ENCODE data around the gene IGFBPL1.
"Not testable (repeated sequence)": the region's sequence is repeated elsewhere in the genome, so short reads cannot be mapped to it uniquely, and the experiment has no call there.

IGFBPL1 gene

DNA sequence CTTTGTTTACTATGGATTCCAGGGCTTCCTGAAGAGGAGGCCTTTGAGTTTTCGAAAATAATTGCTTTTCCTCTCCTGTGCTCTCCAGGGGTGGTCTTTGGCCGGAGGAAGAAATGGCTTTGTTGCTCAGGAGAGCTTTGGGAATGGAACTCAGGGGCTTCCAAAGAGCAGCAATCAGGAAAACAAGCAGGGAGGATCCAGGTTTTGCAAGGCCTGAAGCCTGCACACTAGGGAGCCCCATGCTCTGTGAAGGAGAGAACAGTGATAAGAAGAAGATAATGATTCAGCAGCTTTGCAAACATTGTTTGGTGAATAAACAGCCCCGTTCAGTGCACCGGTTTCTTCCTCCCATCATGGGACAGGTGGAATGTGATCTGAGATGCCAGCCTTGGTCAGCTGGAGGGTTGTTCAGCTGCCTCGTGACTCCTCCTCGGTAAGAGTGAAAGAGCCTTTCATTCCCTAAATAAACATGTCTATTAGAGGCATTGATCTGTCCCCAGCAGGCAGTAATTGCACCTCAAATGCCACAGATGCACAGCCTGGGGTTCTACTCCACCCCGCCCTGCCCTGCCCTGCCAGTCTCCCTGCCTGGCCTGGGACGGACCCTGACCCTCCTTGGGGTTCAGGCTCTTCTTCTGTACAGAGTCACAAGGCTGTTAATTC, 43.3 kb downstream of the IGFBPL1 start:
- peaks cover 0 to 13% (median 4%) of the 10 kb centered on the region in 5 experiments for H3K9me3 ChIP-seq (ENCODE audit: control extremely low read depth in 1 of 5, control insufficient read depth in 4 of 5, insufficient read depth in 2 of 5, low read depth in 1 of 5, low read length in 4 of 5)
- H3K36me3 ChIP-seq (ENCODE audit: control insufficient read depth in 4 of 4, insufficient read depth in 4 of 4, low read length in 3 of 4), result no peaks in the 10 kb centered on the region
- H3K4me1 ChIP-seq (ENCODE audit: control extremely low read depth in 1 of 4, control insufficient read depth in 4 of 4, insufficient read depth in 4 of 4, low read length in 3 of 4), result no peaks in the 10 kb centered on the region
- no peaks in the 10 kb centered on the region for H3K27me3 ChIP-seq (replicated peaks in 2 of 5; ENCODE audit: control insufficient read depth in 4 of 5, insufficient read depth in 5 of 5, low read length in 4 of 5)
- CTCF ChIA-PET, result no interaction called here
- WGBS (ENCODE audit: insufficient coverage), result 91% methylated on average over 7 of the region's 8 CpGs
- H3K4me3 ChIP-seq (ENCODE audit: control insufficient read depth in 1 of 7, extremely low read depth in 1 of 7, insufficient read depth in 4 of 7, low read depth in 2 of 7, low read length in 6 of 7), result no peak overlapping the region
- no peak overlapping the region for H3K27ac ChIP-seq (ENCODE audit: insufficient read depth in 1 of 2, low read depth in 1 of 2, low read length in 2 of 2, poor library complexity in 1 of 2, severe bottlenecking in 2 of 2)
- no peak for DNase-seq
- POLR2A ChIA-PET, result no interaction called here

DNA sequence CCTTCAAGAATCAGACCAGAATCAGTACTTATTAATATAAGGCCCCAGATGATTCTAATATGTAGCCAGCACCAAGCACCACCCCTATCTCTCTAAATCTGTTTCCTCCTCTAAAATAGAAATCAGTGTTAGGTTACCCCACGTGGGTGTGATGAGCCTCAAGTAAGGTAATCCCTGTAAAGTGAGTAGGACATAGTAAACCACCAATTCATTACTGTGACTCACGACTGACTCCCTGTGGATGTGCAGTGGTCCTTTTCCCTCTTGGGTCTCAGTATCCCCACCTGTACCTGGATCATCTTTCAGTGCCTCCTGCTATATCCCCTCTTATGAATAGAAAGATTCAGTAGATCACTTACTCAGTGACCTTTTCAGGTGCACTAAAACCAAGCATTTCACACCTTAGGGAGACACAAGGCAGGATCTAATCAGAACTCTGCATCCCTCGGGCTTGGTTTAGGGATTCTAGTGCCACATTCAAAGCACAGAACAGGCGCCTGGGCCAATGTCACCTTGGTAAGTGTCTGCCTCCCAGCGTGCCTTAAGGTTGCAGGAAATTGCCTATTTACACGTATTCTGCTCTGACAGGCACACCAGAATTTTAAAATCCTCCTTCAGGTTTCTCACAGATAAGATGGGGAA, 43.9 kb downstream of the IGFBPL1 start:
- Histone ChIP-seq H3K27ac (ENCODE audit: insufficient read depth in 1 of 2, low read depth in 1 of 2, low read length in 2 of 2, poor library complexity in 1 of 2, severe bottlenecking in 2 of 2) (no peak overlapping the region), H3K27me3 (replicated peaks in 2 of 5; ENCODE audit: control insufficient read depth in 4 of 5, insufficient read depth in 5 of 5, low read length in 4 of 5) (no peaks in the 10 kb centered on the region), H3K9me3 (ENCODE audit: control extremely low read depth in 1 of 5, control insufficient read depth in 4 of 5, insufficient read depth in 2 of 5, low read depth in 1 of 5, low read length in 4 of 5) (peaks cover 0 to 9% (median 3%) of the 10 kb centered on the region in 5 experiments), H3K36me3 (ENCODE audit: control insufficient read depth in 4 of 4, insufficient read depth in 4 of 4, low read length in 3 of 4) (no peaks in the 10 kb centered on the region), H3K4me1 (ENCODE audit: control extremely low read depth in 1 of 4, control insufficient read depth in 4 of 4, insufficient read depth in 4 of 4, low read length in 3 of 4) (no peaks in the 10 kb centered on the region), H3K4me3 (ENCODE audit: control insufficient read depth in 1 of 7, extremely low read depth in 1 of 7, insufficient read depth in 4 of 7, low read depth in 2 of 7, low read length in 6 of 7) (no peak overlapping the region)
- 96% methylated on average over 4 of the region's 6 CpGs for WGBS (ENCODE audit: insufficient coverage)
- CTCF ChIA-PET, result no interaction called here
- no peak for DNase-seq
- POLR2A ChIA-PET, result no interaction called here

DNA sequence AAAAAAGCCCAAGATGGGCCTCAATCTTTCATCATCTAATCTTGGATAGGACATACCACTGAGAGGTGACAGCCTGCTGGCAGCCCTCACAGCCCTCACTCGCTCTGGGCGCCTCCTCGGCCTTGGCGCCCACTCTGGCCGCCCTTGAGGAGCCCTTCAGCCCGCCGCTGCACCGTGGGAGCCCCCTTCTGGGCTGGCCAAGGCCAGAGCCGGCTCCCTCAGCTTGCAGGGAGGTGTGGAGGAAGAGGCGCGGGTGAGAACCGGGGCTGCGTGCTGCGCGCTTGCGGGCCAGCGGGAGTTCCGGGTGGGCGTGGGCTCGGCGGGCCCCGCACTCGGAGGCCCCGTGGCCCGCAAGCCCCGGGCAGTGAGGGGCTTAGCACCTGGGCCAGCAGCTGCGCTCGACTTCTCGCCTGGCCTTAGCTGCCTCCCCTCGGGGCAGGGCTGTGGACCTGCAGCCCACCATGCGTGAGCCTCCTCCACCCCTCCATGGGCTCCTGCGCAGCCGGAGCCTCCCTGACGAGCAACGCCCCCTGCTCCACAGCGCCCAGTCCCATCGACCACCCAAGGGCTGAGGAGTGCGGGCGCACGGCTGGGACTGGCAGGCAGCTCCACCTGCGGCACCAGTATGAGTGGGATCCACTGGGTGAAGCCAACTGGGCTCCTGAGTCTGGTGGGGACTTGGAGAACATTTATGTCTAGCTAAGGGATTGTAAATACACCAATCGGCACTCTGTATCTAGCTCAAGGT, 46.7 kb downstream of the IGFBPL1 start:
- 96% methylated on average over 32 of the region's 42 CpGs for whole genome bisulfite sequencing (ENCODE audit: insufficient coverage)
- H3K9me3 ChIP-seq (ENCODE audit: control extremely low read depth in 1 of 5, control insufficient read depth in 4 of 5, insufficient read depth in 2 of 5, low read depth in 1 of 5, low read length in 4 of 5); H3K27me3 ChIP-seq (replicated peaks in 2 of 5; ENCODE audit: control insufficient read depth in 4 of 5, insufficient read depth in 5 of 5, low read length in 4 of 5); H3K27ac ChIP-seq (ENCODE audit: insufficient read depth in 1 of 2, low read depth in 1 of 2, low read length in 2 of 2, poor library complexity in 1 of 2, severe bottlenecking in 2 of 2); H3K36me3 ChIP-seq (ENCODE audit: control insufficient read depth in 4 of 4, insufficient read depth in 4 of 4, low read length in 3 of 4); H3K4me3 ChIP-seq (ENCODE audit: control insufficient read depth in 1 of 7, extremely low read depth in 1 of 7, insufficient read depth in 4 of 7, low read depth in 2 of 7, low read length in 6 of 7); DNase-seq; H3K4me1 ChIP-seq (ENCODE audit: control extremely low read depth in 1 of 4, control insufficient read depth in 4 of 4, insufficient read depth in 4 of 4, low read length in 3 of 4): not testable (repeated sequence)
- ChIA-PET POLR2A (interaction anchor here (0.6 kb wide), 1 partner anchor 415 kb away, joined by 3 read pairs; no protein-coding TSS in a partner anchor), CTCF (interaction anchor here (1.1 to 1.3 kb wide), 3 partner anchors 14 to 40 kb away, joined by 3 read pairs; no protein-coding TSS in a partner anchor)

DNA sequence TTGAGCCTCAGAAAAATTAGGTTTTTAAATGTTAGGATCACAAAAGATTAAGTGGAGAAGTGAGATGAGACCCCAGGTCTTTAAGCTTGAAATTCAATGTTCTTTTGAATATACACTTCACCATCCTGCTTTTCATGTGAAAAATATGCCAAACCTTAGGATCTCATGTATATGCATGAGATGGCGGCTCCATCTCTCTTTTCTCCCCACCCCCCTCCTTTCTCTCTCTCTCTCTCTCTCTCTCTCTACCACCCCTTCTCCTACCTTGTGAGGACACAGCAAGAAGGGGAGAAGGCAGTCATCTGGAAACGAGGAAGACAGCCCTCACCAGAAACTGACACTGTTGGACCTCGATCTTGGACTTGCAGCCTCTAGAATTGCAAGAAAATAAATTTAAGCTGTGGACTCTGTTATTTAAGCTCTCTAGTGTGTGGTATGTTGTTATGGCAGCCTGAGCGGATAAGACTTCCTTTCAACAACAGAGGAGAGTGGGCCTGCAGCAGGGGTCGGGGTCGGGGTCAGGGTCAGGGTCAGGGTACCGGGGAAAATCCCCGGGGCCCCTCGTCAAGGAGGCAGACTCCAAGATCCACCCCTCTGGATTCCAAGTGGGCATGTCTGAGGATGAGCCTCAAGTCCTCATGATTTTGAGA, 48.1 kb downstream of the IGFBPL1 start:
- Histone ChIP-seq H3K27me3 (replicated peaks in 2 of 5; ENCODE audit: control insufficient read depth in 4 of 5, insufficient read depth in 5 of 5, low read length in 4 of 5) (no peaks in the 10 kb centered on the region), H3K27ac (ENCODE audit: insufficient read depth in 1 of 2, low read depth in 1 of 2, low read length in 2 of 2, poor library complexity in 1 of 2, severe bottlenecking in 2 of 2) (no peak overlapping the region), H3K36me3 (ENCODE audit: control insufficient read depth in 4 of 4, insufficient read depth in 4 of 4, low read length in 3 of 4) (no peaks in the 10 kb centered on the region), H3K4me1 (ENCODE audit: control extremely low read depth in 1 of 4, control insufficient read depth in 4 of 4, insufficient read depth in 4 of 4, low read length in 3 of 4) (no peaks in the 10 kb centered on the region), H3K4me3 (ENCODE audit: control insufficient read depth in 1 of 7, extremely low read depth in 1 of 7, insufficient read depth in 4 of 7, low read depth in 2 of 7, low read length in 6 of 7) (no peak overlapping the region), H3K9me3 (ENCODE audit: control extremely low read depth in 1 of 5, control insufficient read depth in 4 of 5, insufficient read depth in 2 of 5, low read depth in 1 of 5, low read length in 4 of 5) (no peaks in the 10 kb centered on the region)
- no peak for DNase-seq
- POLR2A ChIA-PET, result no interaction called here
- WGBS (ENCODE audit: insufficient coverage), result 87% methylated on average over 6 of the region's 9 CpGs
- CTCF ChIA-PET, result interaction anchor here (1.1 to 1.3 kb wide), 3 partner anchors 12 to 41 kb away, joined by 3 read pairs; no protein-coding TSS in a partner anchor

DNA sequence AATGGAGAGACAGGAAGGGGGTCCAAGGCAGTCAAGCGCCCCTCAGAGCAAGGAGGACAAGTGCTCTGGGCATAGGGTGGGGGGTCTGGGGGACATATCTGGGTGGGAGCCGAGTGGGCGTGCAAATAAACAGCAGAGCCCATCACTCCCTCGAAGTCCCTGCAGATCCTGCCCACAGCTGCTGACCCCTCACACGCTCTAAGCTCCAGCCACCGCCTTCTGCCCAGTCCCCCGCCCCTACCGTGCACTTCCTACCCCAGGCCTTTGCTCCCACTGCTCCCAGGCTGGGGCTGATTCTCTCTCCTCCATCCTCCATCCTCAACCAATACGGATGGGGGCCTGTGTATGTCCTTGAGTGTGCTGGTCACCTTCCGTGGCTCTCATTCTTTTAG, 48.7 kb downstream of the IGFBPL1 start:
- no peaks in the 10 kb centered on the region for H3K9me3 ChIP-seq (ENCODE audit: control extremely low read depth in 1 of 5, control insufficient read depth in 4 of 5, insufficient read depth in 2 of 5, low read depth in 1 of 5, low read length in 4 of 5)
- POLR2A ChIA-PET, result no interaction called here
- no peaks in the 10 kb centered on the region for H3K4me1 ChIP-seq (ENCODE audit: control extremely low read depth in 1 of 4, control insufficient read depth in 4 of 4, insufficient read depth in 4 of 4, low read length in 3 of 4)
- 91% methylated on average over 7 of the region's 10 CpGs for WGBS (ENCODE audit: insufficient coverage)
- H3K36me3 ChIP-seq (ENCODE audit: control insufficient read depth in 4 of 4, insufficient read depth in 4 of 4, low read length in 3 of 4), result no peaks in the 10 kb centered on the region
- H3K4me3 ChIP-seq (ENCODE audit: control insufficient read depth in 1 of 7, extremely low read depth in 1 of 7, insufficient read depth in 4 of 7, low read depth in 2 of 7, low read length in 6 of 7), result no peak overlapping the region
- CTCF ChIA-PET, result no interaction called here
- no peak for DNase-seq
- H3K27me3 ChIP-seq (replicated peaks in 2 of 5; ENCODE audit: control insufficient read depth in 4 of 5, insufficient read depth in 5 of 5, low read length in 4 of 5), result no peaks in the 10 kb centered on the region
- H3K27ac ChIP-seq (ENCODE audit: insufficient read depth in 1 of 2, low read depth in 1 of 2, low read length in 2 of 2, poor library complexity in 1 of 2, severe bottlenecking in 2 of 2), result no peak overlapping the region

DNA sequence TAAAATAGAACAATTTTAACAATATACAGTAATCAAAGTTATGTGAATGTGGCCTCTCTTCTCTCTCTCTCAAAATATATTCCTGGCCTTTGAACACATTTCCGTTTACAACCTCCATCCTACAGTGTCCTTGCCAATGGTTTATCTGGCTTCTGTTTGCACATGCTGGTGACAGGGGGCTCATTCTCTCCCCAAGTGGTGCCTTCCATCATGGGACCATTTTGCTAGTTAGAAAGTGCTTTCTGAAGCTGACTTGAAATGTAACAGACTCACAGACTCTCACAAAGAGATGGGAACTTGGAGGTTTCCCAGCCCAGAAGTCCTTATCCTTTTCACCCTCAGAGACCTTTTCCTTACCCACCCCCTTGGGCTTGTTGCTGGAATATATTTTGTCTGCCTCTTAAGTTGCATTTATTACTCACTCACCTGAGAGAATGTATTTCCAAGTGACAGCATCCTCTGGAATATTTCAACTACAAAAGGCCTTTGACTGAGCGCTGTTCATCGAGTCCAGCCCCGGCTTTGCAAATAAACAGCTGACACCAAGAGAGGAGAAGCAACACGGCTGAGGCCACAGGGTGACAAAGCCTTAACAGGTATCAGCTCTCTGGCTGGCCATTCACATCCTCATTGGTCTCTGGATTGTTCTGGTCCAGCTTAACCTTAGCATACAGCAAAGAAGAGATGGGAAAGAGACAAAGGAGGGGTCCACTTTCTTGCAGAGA, 49.2 kb downstream of the IGFBPL1 start:
- H3K36me3 ChIP-seq (ENCODE audit: control insufficient read depth in 4 of 4, insufficient read depth in 4 of 4, low read length in 3 of 4), result no peaks in the 10 kb centered on the region
- CTCF ChIA-PET, result interaction anchor here (0.5 to 1.1 kb wide), 3 partner anchors 13 to 29 kb away, joined by 3 to 4 read pairs (median 4); no protein-coding TSS in a partner anchor
- no peaks in the 10 kb centered on the region for H3K4me1 ChIP-seq (ENCODE audit: control extremely low read depth in 1 of 4, control insufficient read depth in 4 of 4, insufficient read depth in 4 of 4, low read length in 3 of 4)
- H3K27ac ChIP-seq (ENCODE audit: insufficient read depth in 1 of 2, low read depth in 1 of 2, low read length in 2 of 2, poor library complexity in 1 of 2, severe bottlenecking in 2 of 2), result no peak overlapping the region
- H3K9me3 ChIP-seq (ENCODE audit: control extremely low read depth in 1 of 5, control insufficient read depth in 4 of 5, insufficient read depth in 2 of 5, low read depth in 1 of 5, low read length in 4 of 5), result no peaks in the 10 kb centered on the region
- no peaks in the 10 kb centered on the region for H3K27me3 ChIP-seq (replicated peaks in 2 of 5; ENCODE audit: control insufficient read depth in 4 of 5, insufficient read depth in 5 of 5, low read length in 4 of 5)
- no peak for DNase-seq
- 91% methylated on average over 5 of the region's 5 CpGs for WGBS (ENCODE audit: insufficient coverage)
- POLR2A ChIA-PET, result no interaction called here
- no peak overlapping the region for H3K4me3 ChIP-seq (ENCODE audit: control insufficient read depth in 1 of 7, extremely low read depth in 1 of 7, insufficient read depth in 4 of 7, low read depth in 2 of 7, low read length in 6 of 7)

All from common myeloid progenitor, CD34-positive (primary cell).